ENCODE data around the gene FAM76B. TPM values are rescaled to one million over a fixed set of nuclear protein-coding genes. Genes with fewer than 3 reads are reported as not detected.
A peak's percentile ranks its signal among the peaks of the same experiment; 100 is the strongest.

Gene FAM76B
- polyA plus RNA-seq (2013, experiment 1 of 2), result 16.6 TPM
- polyA plus RNA-seq (2013, experiment 2 of 2), result 16.8 TPM

DNA sequence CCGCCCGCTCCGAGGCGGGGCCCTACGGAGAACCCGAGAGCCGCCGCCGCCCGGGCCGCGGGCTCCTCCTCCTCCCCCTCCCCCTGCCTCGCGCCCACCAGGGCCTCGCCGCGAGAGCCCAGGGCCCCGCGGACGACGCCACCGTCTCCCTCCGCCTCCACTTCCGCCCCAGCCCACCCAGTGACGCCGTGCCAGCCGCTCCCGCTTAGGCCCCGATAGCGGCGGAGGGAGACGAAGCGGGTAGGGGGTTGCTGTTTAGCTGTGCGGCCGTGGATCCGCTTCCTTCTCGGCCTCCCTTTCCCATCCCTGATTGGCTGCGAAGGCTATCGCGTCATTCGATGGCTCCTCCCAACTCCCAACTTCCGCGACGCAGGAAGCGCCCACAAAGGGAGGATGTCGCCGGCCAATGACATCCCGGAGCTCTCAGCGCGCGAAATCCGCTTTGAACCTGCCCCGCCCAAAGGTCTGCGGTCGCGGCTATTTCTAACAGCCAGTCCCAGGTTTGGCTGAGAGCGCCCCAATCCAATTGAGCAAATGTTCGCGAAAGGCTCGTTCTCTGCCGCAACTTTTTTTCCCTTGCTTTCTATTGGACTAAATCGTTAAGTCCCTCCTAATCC is at the start of gene FAM76B:
TSS of gene FAM76B (minus strand) at position 277 of the 617 bp plus-strand sequence. CDS start 304 bp downstream, outside the sequence.
- no peaks in the 10 kb centered on the region for H3K9me3 ChIP-seq (ENCODE audit: control insufficient read depth, low read length)
- H2AFZ ChIP-seq (ENCODE audit: low read depth, low read length), result peak within 1 kb of the TSS; percentile 97
- no peaks in the 10 kb centered on the region for H3K27me3 ChIP-seq (ENCODE audit: control insufficient read depth in 1 of 2, insufficient read depth in 1 of 2, low read length in 2 of 2)
- H4K91ac ChIP-seq (ENCODE audit: low read length), result peak within 1 kb of the TSS; percentile 91
- H3K36me3 ChIP-seq (ENCODE audit: control insufficient read depth in 1 of 2, insufficient read depth in 2 of 2, low read depth in 1 of 2, low read length in 2 of 2), result peaks cover 3 to 33% of the 10 kb centered on the region in 2 experiments
- H3K27ac ChIP-seq (ENCODE audit: low read length, poor library complexity, severe bottlenecking), result peak within 1 kb of the TSS; percentile 90
- H3K4ac ChIP-seq (ENCODE audit: low read depth in 1 of 2, low read length in 2 of 2), result peak within 1 kb of the TSS; percentile 20 to 91
- peak within 1 kb of the TSS; percentile 94 for H2BK5ac ChIP-seq (ENCODE audit: low read depth, low read length, poor library complexity, severe bottlenecking)
- peak within 1 kb of the TSS; percentile 92 to 100 for H3K18ac ChIP-seq (ENCODE audit: low read depth in 1 of 2, low read length in 2 of 2)
- H3K4me2 ChIP-seq (ENCODE audit: low read length, poor library complexity, severe bottlenecking), result peak within 1 kb of the TSS; percentile 92
- peak within 1 kb of the TSS; percentile 89 for H4K8ac ChIP-seq (ENCODE audit: low read length)
- H3K4me1 ChIP-seq (ENCODE audit: control insufficient read depth, insufficient read depth, low read depth, low read length), result peaks cover 2% of the 10 kb centered on the region
- peak within 1 kb of the TSS; percentile 96 for H3K9ac ChIP-seq (ENCODE audit: low read length)
- peak within 1 kb of the TSS; percentile 29 for H2BK15ac ChIP-seq (ENCODE audit: low read depth, poor library complexity, severe bottlenecking)
- H3K4me3 ChIP-seq (ENCODE audit: insufficient read depth in 1 of 2, low read depth in 1 of 2, low read length in 2 of 2), result peak within 1 kb of the TSS; percentile 93 to 97
- peak within 1 kb of the TSS in 1 of 2 experiments; percentile 94 for H2BK12ac ChIP-seq (ENCODE audit: low read length in 2 of 2)
- H3K14ac ChIP-seq (ENCODE audit: low read length in 2 of 2), result peak within 1 kb of the TSS in 1 of 2 experiments; percentile 97
- no peak within 1 kb of the TSS for H2BK120ac ChIP-seq (ENCODE audit: low read depth, low read length)
- peaks cover 10% of the 10 kb centered on the region for H3K79me1 ChIP-seq (replicated peaks; ENCODE audit: low read length, poor library complexity, severe bottlenecking)
- DNase-seq, result peak; percentile 100
- no peak within 1 kb of the TSS for H2AK5ac ChIP-seq (ENCODE audit: low read length, severe bottlenecking)
- under 1% methylated on average over 59 of the region's 62 CpGs for WGBS
- peak within 1 kb of the TSS; percentile 22 to 95 for H3K23ac ChIP-seq (ENCODE audit: low read length in 2 of 2)

DNA sequence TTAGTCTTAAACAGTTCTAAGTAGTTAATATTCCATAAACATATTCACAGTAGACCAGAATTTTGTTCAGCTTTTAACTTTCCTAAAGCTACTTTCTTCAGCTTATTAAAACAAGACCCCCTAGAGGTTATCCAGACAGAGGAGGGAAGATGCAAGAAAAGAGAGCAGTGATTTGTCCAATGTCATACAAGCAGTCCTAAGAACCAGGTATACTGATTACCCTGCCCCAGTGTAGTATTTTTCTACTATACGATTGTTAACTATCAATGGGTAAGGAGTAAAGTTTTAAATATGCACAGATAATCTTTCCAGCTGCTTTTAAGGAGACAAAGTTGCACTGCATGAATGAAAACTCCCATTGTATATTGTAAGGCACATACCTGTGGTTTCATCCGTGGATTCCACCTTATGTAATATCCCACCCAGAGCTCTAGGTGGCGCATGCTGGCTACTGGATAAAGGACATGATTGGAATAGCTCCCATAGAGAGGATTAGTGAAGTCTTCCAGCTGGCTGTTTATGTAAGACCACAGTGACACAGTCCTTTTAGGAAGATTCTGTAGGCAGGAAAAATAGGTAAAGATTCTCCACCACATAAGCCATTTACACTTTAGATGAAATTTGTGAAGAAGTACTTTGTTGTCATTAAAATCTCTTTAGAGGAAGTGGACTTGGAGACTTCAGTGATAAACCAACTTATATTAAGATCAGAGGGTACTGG is 46.3 kb upstream of the FAM76B start:
- no peak overlapping the region for H4K91ac ChIP-seq (ENCODE audit: low read length)
- WGBS, result 0% methylated on average over 1 of the region's 3 CpGs
- no peaks in the 10 kb centered on the region for H3K27me3 ChIP-seq (ENCODE audit: control insufficient read depth in 1 of 2, insufficient read depth in 1 of 2, low read length in 2 of 2)
- no peak overlapping the region for H3K14ac ChIP-seq (ENCODE audit: low read length in 2 of 2)
- peak overlapping the region; percentile 91 for H3K27ac ChIP-seq (ENCODE audit: low read length, poor library complexity, severe bottlenecking)
- H4K8ac ChIP-seq (ENCODE audit: low read length), result no peak overlapping the region
- H3K4ac ChIP-seq (ENCODE audit: low read depth in 1 of 2, low read length in 2 of 2), result no peak overlapping the region
- H2BK120ac ChIP-seq (ENCODE audit: low read depth, low read length), result no peak overlapping the region
- H2BK15ac ChIP-seq (ENCODE audit: low read depth, poor library complexity, severe bottlenecking), result no peak overlapping the region
- H3K9me3 ChIP-seq (ENCODE audit: control insufficient read depth, low read length), result no peaks in the 10 kb centered on the region
- H3K4me2 ChIP-seq (ENCODE audit: low read length, poor library complexity, severe bottlenecking), result no peak overlapping the region
- H3K9ac ChIP-seq (ENCODE audit: low read length), result peak overlapping the region; percentile 59
- DNase-seq, result peak; percentile 93
- H3K4me1 ChIP-seq (ENCODE audit: control insufficient read depth, insufficient read depth, low read depth, low read length), result no peaks in the 10 kb centered on the region
- H3K4me3 ChIP-seq (ENCODE audit: insufficient read depth in 1 of 2, low read depth in 1 of 2, low read length in 2 of 2), result no peak overlapping the region
- peaks cover 2% of the 10 kb centered on the region for H3K79me1 ChIP-seq (replicated peaks; ENCODE audit: low read length, poor library complexity, severe bottlenecking)
- H2BK5ac ChIP-seq (ENCODE audit: low read depth, low read length, poor library complexity, severe bottlenecking), result no peak overlapping the region
- H2AFZ ChIP-seq (ENCODE audit: low read depth, low read length), result no peak overlapping the region
- H3K36me3 ChIP-seq (ENCODE audit: control insufficient read depth in 1 of 2, insufficient read depth in 2 of 2, low read depth in 1 of 2, low read length in 2 of 2), result peaks cover 0 to 79% of the 10 kb centered on the region in 2 experiments
- H3K23ac ChIP-seq (ENCODE audit: low read length in 2 of 2), result no peak overlapping the region
- no peak overlapping the region for H2AK5ac ChIP-seq (ENCODE audit: low read length, severe bottlenecking)
- no peak overlapping the region for H3K18ac ChIP-seq (ENCODE audit: low read depth in 1 of 2, low read length in 2 of 2)
- no peak overlapping the region for H2BK12ac ChIP-seq (ENCODE audit: low read length in 2 of 2)

DNA sequence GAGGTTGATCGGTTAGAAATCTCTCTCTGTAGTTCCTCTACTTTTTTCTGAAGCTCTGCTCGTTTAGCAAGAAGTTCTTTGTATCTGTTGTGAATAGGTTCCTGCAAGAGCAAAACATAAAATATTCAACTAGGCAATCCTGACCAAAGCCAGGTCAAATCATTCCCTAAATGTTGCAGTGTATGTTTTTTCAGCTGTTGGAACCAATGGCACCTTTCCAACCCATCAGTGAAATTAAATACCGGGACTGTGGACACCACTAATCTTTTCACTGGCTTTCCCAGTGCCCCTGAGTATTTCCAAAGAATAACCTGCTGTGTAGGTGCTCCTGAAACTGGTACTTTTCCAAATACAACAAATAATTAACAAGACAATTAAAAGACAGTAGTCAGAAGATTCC is 45.8 kb upstream of the FAM76B start:
- no peak overlapping the region for H2AK5ac ChIP-seq (ENCODE audit: low read length, severe bottlenecking)
- H2BK120ac ChIP-seq (ENCODE audit: low read depth, low read length), result no peak overlapping the region
- peak overlapping the region; percentile 7 for H3K27ac ChIP-seq (ENCODE audit: low read length, poor library complexity, severe bottlenecking)
- peaks cover 2% of the 10 kb centered on the region for H3K79me1 ChIP-seq (replicated peaks; ENCODE audit: low read length, poor library complexity, severe bottlenecking)
- WGBS, result 100% methylated on average over 1 of the region's 3 CpGs
- no peak overlapping the region for H2BK15ac ChIP-seq (ENCODE audit: low read depth, poor library complexity, severe bottlenecking)
- no peak overlapping the region for H3K4ac ChIP-seq (ENCODE audit: low read depth in 1 of 2, low read length in 2 of 2)
- H3K27me3 ChIP-seq (ENCODE audit: control insufficient read depth in 1 of 2, insufficient read depth in 1 of 2, low read length in 2 of 2), result no peaks in the 10 kb centered on the region
- H3K4me1 ChIP-seq (ENCODE audit: control insufficient read depth, insufficient read depth, low read depth, low read length), result no peaks in the 10 kb centered on the region
- no peak overlapping the region for H2AFZ ChIP-seq (ENCODE audit: low read depth, low read length)
- no peak overlapping the region for H2BK12ac ChIP-seq (ENCODE audit: low read length in 2 of 2)
- no peaks in the 10 kb centered on the region for H3K9me3 ChIP-seq (ENCODE audit: control insufficient read depth, low read length)
- no peak for DNase-seq
- H3K14ac ChIP-seq (ENCODE audit: low read length in 2 of 2), result no peak overlapping the region
- H3K4me3 ChIP-seq (ENCODE audit: insufficient read depth in 1 of 2, low read depth in 1 of 2, low read length in 2 of 2), result no peak overlapping the region
- no peak overlapping the region for H4K91ac ChIP-seq (ENCODE audit: low read length)
- no peak overlapping the region for H3K9ac ChIP-seq (ENCODE audit: low read length)
- no peak overlapping the region for H2BK5ac ChIP-seq (ENCODE audit: low read depth, low read length, poor library complexity, severe bottlenecking)
- H3K4me2 ChIP-seq (ENCODE audit: low read length, poor library complexity, severe bottlenecking), result no peak overlapping the region
- H3K18ac ChIP-seq (ENCODE audit: low read depth in 1 of 2, low read length in 2 of 2), result no peak overlapping the region
- no peak overlapping the region for H4K8ac ChIP-seq (ENCODE audit: low read length)
- H3K36me3 ChIP-seq (ENCODE audit: control insufficient read depth in 1 of 2, insufficient read depth in 2 of 2, low read depth in 1 of 2, low read length in 2 of 2), result peaks cover 0 to 76% of the 10 kb centered on the region in 2 experiments
- H3K23ac ChIP-seq (ENCODE audit: low read length in 2 of 2), result no peak overlapping the region

DNA sequence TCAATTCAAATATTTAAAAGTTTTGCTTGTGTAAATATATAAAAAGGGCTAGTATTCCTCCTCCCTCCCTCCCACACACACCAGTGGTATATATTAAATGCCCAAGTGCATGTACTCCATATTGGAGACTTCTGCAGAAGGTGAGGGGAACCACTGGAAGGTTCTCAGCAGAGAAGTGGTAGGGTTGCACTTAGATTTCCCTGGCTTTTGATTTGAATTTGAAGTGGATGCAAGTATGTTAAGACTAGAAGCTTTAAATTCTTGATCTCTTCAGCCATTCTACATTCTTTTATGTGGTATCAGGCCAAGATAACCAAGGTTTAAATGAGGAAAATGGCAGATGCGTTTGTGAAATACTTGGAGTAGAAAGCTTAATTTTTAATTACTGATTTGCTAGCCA is 43.8 kb upstream of the FAM76B start:
- no peak overlapping the region for H3K4me3 ChIP-seq (ENCODE audit: insufficient read depth in 1 of 2, low read depth in 1 of 2, low read length in 2 of 2)

More for the DNA sequence above, 43.8 kb upstream of the FAM76B start:
- no peaks in the 10 kb centered on the region for H3K9me3 ChIP-seq (ENCODE audit: control insufficient read depth, low read length)
- H3K27me3 ChIP-seq (ENCODE audit: control insufficient read depth in 1 of 2, insufficient read depth in 1 of 2, low read length in 2 of 2), result no peaks in the 10 kb centered on the region
- no peak overlapping the region for H2BK15ac ChIP-seq (ENCODE audit: low read depth, poor library complexity, severe bottlenecking)
- H3K18ac ChIP-seq (ENCODE audit: low read depth in 1 of 2, low read length in 2 of 2), result no peak overlapping the region
- no peak overlapping the region for H2BK5ac ChIP-seq (ENCODE audit: low read depth, low read length, poor library complexity, severe bottlenecking)
- peaks cover 0 to 77% of the 10 kb centered on the region in 2 experiments for H3K36me3 ChIP-seq (ENCODE audit: control insufficient read depth in 1 of 2, insufficient read depth in 2 of 2, low read depth in 1 of 2, low read length in 2 of 2)
- peak overlapping the region in 1 of 2 experiments; percentile 46 for H2BK12ac ChIP-seq (ENCODE audit: low read length in 2 of 2)
- no peak overlapping the region for H4K91ac ChIP-seq (ENCODE audit: low read length)
- no peak overlapping the region for H2BK120ac ChIP-seq (ENCODE audit: low read depth, low read length)
- H3K4me2 ChIP-seq (ENCODE audit: low read length, poor library complexity, severe bottlenecking), result no peak overlapping the region
- H3K79me1 ChIP-seq (replicated peaks; ENCODE audit: low read length, poor library complexity, severe bottlenecking), result no peaks in the 10 kb centered on the region
- no peak overlapping the region for H3K14ac ChIP-seq (ENCODE audit: low read length in 2 of 2)
- H4K8ac ChIP-seq (ENCODE audit: low read length), result no peak overlapping the region
- no peak overlapping the region for H3K27ac ChIP-seq (ENCODE audit: low read length, poor library complexity, severe bottlenecking)
- H3K4me1 ChIP-seq (ENCODE audit: control insufficient read depth, insufficient read depth, low read depth, low read length), result no peaks in the 10 kb centered on the region
- H3K4ac ChIP-seq (ENCODE audit: low read depth in 1 of 2, low read length in 2 of 2), result no peak overlapping the region
- DNase-seq, result no peak
- no peak overlapping the region for H2AK5ac ChIP-seq (ENCODE audit: low read length, severe bottlenecking)
- H2AFZ ChIP-seq (ENCODE audit: low read depth, low read length), result no peak overlapping the region
- WGBS, result no CpG with 5 or more reads among the region's 1 CpG
- H3K23ac ChIP-seq (ENCODE audit: low read length in 2 of 2), result no peak overlapping the region
- no peak overlapping the region for H3K9ac ChIP-seq (ENCODE audit: low read length)

Measured in mesenchymal stem cell (in vitro differentiated cells and primary cell).